MCF 10A (cell line): ENCODE data around the gene GID8. TPM values are rescaled to one million over a fixed set of nuclear protein-coding genes. Genes with fewer than 3 reads are reported as not detected.

ENCODE experiments used
- BruUV-seq: library from RNA; stranded (reverse); fragments of 400-500 nt; replicated peaks from 2 replicates; lab custom pipeline; 2021; lab: Mats Ljungman, UMichigan
- CTCF ChIA-PET: fragments of 300-600 bp; sonication (Branson Sonifier 250); formaldehyde crosslinking; extraction: SDS; loops from one replicate; lab custom pipeline; 2021; ENCODE audit warnings: antibody characterized with exemption, inconsistent platforms; lab: Yijun Ruan, JAX
- POLR2A ChIA-PET: fragments of 300-600, 350-650 bp; sonication (Branson Sonifier 250); formaldehyde crosslinking; extraction: SDS; loops from one replicate; lab custom pipeline; 2020; ENCODE audit warnings: antibody characterized with exemption, inconsistent platforms; lab: Yijun Ruan, JAX
- DNase-seq: peaks from one replicate; pipeline ENCODE4 v3.0.0-alpha.2; 2018; ENCODE audit not compliant: unreplicated experiment
- H3K27ac Mint-ChIP-seq: one replicate; pipeline ENCODE4 v1.8.0; 2022; ENCODE audit warnings: mild to moderate bottlenecking, low read depth, mixed read lengths; ENCODE audit not compliant: unreplicated experiment
- H3K27me3 Mint-ChIP-seq: one replicate; pipeline ENCODE4 v1.8.0; 2022; ENCODE audit warnings: mixed read lengths; ENCODE audit not compliant: insufficient read depth, unreplicated experiment
- H3K36me3 Mint-ChIP-seq: one replicate; pipeline ENCODE4 v1.8.0; 2022; ENCODE audit warnings: mild to moderate bottlenecking, moderate library complexity, mixed read lengths; ENCODE audit not compliant: insufficient read depth, unreplicated experiment
- H3K4me1 Mint-ChIP-seq: one replicate; pipeline ENCODE4 v1.8.0; 2022; ENCODE audit warnings: mixed read lengths; ENCODE audit not compliant: insufficient read depth, unreplicated experiment
- H3K4me3 Mint-ChIP-seq: one replicate; pipeline ENCODE4 v1.8.0; 2022; ENCODE audit warnings: mild to moderate bottlenecking, moderate library complexity, mixed read lengths; ENCODE audit not compliant: unreplicated experiment
- H3K9me3 Mint-ChIP-seq: one replicate; pipeline ENCODE4 v1.8.0; 2022; ENCODE audit warnings: mixed read lengths; ENCODE audit not compliant: unreplicated experiment
- intact Hi-C: fragments of 100-400 bp; cut with micrococcal nuclease; formaldehyde crosslinking; loops from 2 replicates; pipeline ENCODE4 v1.14.1; 2022
- total RNA-seq: library from RNA; stranded (reverse); gene quantifications from 2 replicates; pipeline ENCODE4 v1.2.3, GENCODE V29; 2022
- TF ChIP-seq, protein P1 (sequence below): fragments of 200-600 bp; IDR thresholded peaks from one replicate; pipeline ENCODE4 v1.8.0; 2022; ENCODE audit warnings: antibody characterized with exemption, mild to moderate bottlenecking; ENCODE audit not compliant: unreplicated experiment

Gene GID8
- total RNA-seq, 1 experiment from 2014 or later: 31.6 TPM

DNA sequence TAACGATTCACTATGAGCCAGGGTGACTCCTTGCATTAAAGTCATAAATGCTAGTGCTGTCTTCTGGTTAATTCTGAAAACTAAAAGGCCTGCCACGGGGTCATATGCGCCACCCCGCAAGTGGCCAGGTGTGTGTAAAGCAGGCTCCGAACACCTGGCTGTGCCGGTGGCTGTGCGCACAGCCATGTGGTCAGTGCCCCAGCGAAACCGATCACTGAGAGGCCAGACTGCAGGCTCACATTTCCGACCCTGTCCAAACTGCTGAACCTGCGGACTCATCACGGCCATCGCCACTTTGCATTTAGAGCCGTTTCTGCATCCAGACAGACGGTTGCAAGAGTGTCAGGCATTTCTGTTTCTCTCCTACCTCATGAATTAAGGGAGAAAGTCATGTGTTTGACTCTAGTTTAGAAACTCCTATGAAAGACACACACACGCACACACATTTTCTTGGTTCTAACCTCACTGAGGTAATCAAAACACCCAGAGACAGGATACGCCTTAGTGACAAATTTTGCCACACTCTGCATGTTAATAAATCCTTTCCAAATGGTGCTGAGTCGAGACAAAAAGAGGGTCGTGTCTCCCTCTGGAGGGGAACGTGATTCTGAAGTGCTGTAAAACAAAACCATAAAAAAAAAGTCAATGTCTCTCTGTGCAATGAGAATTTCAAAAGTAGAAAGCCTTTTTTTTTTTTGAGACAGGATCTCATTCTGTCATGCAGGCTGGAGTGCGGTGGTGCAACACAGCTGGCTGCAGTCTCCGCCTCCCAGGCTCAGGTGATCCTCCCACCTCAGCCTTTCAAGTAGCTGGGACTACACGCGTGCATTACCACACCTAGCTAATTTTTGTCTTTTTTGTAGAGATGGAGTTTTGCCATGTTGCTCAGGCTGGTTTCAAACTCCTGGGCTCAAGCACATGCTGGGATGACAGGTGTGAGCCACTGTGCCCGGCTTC is 45.3 kb upstream of the GID8 start:
- CTCF ChIA-PET: interaction anchor here (0.6 to 5.9 kb wide), 8 partner anchors 8 to 117 kb away, joined by 3 to 53 read pairs (median 4); no protein-coding TSS in a partner anchor
- BruUV-seq: no TSS peak
- H3K27me3 Mint-ChIP-seq: no peaks in the 10 kb centered on the region
- no peak overlapping the region for H3K27ac Mint-ChIP-seq
- H3K4me3 Mint-ChIP-seq: no peak overlapping the region
- TF ChIP-seq, protein P1, sequence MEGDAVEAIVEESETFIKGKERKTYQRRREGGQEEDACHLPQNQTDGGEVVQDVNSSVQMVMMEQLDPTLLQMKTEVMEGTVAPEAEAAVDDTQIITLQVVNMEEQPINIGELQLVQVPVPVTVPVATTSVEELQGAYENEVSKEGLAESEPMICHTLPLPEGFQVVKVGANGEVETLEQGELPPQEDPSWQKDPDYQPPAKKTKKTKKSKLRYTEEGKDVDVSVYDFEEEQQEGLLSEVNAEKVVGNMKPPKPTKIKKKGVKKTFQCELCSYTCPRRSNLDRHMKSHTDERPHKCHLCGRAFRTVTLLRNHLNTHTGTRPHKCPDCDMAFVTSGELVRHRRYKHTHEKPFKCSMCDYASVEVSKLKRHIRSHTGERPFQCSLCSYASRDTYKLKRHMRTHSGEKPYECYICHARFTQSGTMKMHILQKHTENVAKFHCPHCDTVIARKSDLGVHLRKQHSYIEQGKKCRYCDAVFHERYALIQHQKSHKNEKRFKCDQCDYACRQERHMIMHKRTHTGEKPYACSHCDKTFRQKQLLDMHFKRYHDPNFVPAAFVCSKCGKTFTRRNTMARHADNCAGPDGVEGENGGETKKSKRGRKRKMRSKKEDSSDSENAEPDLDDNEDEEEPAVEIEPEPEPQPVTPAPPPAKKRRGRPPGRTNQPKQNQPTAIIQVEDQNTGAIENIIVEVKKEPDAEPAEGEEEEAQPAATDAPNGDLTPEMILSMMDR: no peak
- H3K9me3 Mint-ChIP-seq: no peaks in the 10 kb centered on the region
- POLR2A ChIA-PET: interaction anchor here (0.6 to 2.8 kb wide), 3 partner anchors 11 to 70 kb away, joined by 3 to 11 read pairs (median 5); no protein-coding TSS in a partner anchor
- intact Hi-C loops: no loop called here
- no peak for DNase-seq
- H3K36me3 Mint-ChIP-seq: peaks cover 85% of the 10 kb centered on the region
- no peaks in the 10 kb centered on the region for H3K4me1 Mint-ChIP-seq

DNA sequence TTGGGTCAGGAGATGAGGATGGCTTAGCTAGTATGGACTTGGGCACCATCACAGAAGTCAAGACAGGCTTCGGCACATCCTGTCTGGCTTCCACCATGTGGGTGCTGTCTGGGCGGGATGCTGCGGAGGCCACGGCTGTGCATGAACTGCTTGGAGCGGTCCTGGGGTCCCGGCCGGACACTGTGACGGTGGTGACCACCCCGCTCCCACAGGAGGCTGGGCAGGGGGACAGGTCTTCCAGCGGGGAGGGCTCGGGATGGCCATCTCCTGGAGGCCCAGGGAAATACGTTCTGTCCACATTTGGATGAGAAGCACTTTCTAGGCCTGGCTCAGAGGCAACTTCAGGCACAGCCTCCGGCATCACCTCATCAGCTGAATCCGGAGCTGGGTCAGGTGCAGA is 44.2 kb upstream of the GID8 start:
- H3K27ac Mint-ChIP-seq: no peak overlapping the region
- peaks cover 74% of the 10 kb centered on the region for H3K36me3 Mint-ChIP-seq
- ChIA-PET CTCF (interaction anchor here (0.6 to 2.8 kb wide), 6 partner anchors 16 to 116 kb away, joined by 3 to 14 read pairs (median 4); no protein-coding TSS in a partner anchor), POLR2A (interaction anchor here (0.9 to 1.1 kb wide), 2 partner anchors 31 to 71 kb away, joined by 3 read pairs; no protein-coding TSS in a partner anchor)
- BruUV-seq: no TSS peak
- H3K9me3 Mint-ChIP-seq: no peaks in the 10 kb centered on the region
- DNase-seq: no peak
- H3K4me1 Mint-ChIP-seq: no peaks in the 10 kb centered on the region
- H3K4me3 Mint-ChIP-seq: no peak overlapping the region
- TF ChIP-seq, protein P1: peak; percentile 16
- intact Hi-C loops: no loop called here
- H3K27me3 Mint-ChIP-seq: no peaks in the 10 kb centered on the region

DNA sequence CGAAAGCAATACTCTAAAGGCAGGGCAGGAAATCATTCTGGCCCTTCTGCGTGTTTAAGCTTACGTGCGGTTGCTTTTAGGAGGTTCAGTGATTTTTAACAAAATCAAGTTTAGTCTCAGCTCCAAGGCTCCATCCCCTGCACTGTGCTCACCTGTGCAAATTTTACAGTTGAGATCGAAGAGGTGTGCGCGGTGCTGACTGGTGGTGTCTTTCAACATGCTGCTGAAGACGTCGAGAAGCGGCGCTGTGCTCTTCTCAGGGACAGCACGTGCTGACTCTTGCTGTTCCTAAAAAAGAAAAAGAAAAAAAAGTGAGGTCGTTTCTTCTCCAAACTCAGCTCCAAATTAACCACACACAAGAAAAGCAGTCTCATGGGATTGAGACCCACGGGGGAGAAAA is 43.7 kb upstream of the GID8 start:
- H3K27ac Mint-ChIP-seq: no peak overlapping the region
- intact Hi-C loops: no loop called here
- CTCF ChIA-PET: interaction anchor here (0.7 to 2.8 kb wide), 5 partner anchors 10 to 115 kb away, joined by 4 to 14 read pairs (median 4); no protein-coding TSS in a partner anchor
- no peak for DNase-seq
- POLR2A ChIA-PET: interaction anchor here (1.1 to 1.3 kb wide), 2 partner anchors 21 to 32 kb away, joined by 3 to 6 read pairs; no protein-coding TSS in a partner anchor
- H3K36me3 Mint-ChIP-seq: peaks cover 75% of the 10 kb centered on the region
- H3K4me1 Mint-ChIP-seq: no peaks in the 10 kb centered on the region
- TF ChIP-seq, protein P1: no peak
- no peaks in the 10 kb centered on the region for H3K27me3 Mint-ChIP-seq
- no TSS peak for BruUV-seq
- H3K4me3 Mint-ChIP-seq: no peak overlapping the region
- H3K9me3 Mint-ChIP-seq: no peaks in the 10 kb centered on the region

DNA sequence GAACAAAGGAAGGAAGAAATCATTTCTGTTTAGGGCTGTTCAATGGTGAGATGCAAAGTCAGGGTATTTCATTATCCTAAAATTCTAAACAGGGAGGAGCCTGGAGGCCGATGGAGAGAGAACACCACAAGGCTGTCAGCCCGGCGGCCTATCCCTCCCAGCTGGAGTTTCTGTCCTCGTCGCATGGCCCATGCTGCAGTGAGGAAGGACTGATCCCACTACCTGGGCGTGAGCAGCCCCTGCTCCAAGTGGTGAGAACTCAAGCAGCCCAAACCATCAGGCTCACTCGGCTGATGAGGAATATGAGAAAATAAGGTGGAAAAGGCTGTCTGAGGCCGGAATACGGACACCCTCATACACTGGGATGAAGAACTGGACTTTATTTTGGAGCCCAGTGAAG is 42.4 kb upstream of the GID8 start:
- Mint-ChIP-seq H3K27me3 (no peaks in the 10 kb centered on the region), H3K27ac (no peak overlapping the region), H3K36me3 (peaks cover 70% of the 10 kb centered on the region), H3K9me3 (no peaks in the 10 kb centered on the region), H3K4me3 (no peak overlapping the region), H3K4me1 (no peaks in the 10 kb centered on the region)
- CTCF ChIA-PET: no interaction called here
- BruUV-seq: no TSS peak
- intact Hi-C loops: no loop called here
- POLR2A ChIA-PET: interaction anchor here (1.3 kb wide), 1 partner anchor 20 kb away, joined by 6 read pairs; no protein-coding TSS in a partner anchor
- DNase-seq: no peak
- TF ChIP-seq, protein P1: no peak
